Ascending aorta (tissue), 2 donors: ENCODE results near the gene TARS2. TPM values are rescaled to one million over a fixed set of nuclear protein-coding genes. Genes with fewer than 3 reads are reported as not detected.

Source experiments
- DNase-seq, 2 donors: peaks; one replicate each; pipeline ENCODE4 v3.0.0-alpha.2; 2019; ENCODE audit warnings: low spot score in 2 of 2
- H3K27ac ChIP-seq, 2 donors: fragments of 200-600 bp; sonication (generic); one replicate each; pipeline ENCODE4 v1.5.1; 2016 to 2017; ENCODE audit warnings: mild to moderate bottlenecking in 1 of 2
- H3K27me3 ChIP-seq: fragments of 200-600 bp; sonication (generic); one replicate; pipeline ENCODE4 v1.5.1; 2017
- H3K36me3 ChIP-seq, 2 donors: fragments of 200-600 bp; sonication (generic); one replicate each; pipeline ENCODE4 v1.5.1; 2016
- H3K4me1 ChIP-seq, 2 donors: fragments of 200-600 bp; sonication (generic); one replicate each; pipeline ENCODE4 v1.5.1; 2016 to 2017; ENCODE audit warnings: mild to moderate bottlenecking in 1 of 2
- H3K4me3 ChIP-seq, 2 donors: fragments of 200-600 bp; sonication (generic); one replicate each; pipeline ENCODE4 v1.5.1; 2016 to 2017; ENCODE audit warnings: mild to moderate bottlenecking in 1 of 2
- H3K9me3 ChIP-seq, 2 donors: fragments of 200-600 bp; sonication (generic); one replicate each; pipeline ENCODE4 v1.5.1; 2016
- intact Hi-C: fragments of 100-400 bp; cut with DNase I; formaldehyde crosslinking; loops from one replicate; pipeline ENCODE4 v1.15.1; 2023
- total RNA-seq: library from RNA; depleted of rRNA; stranded (reverse); fragments of >200 nt; gene quantifications from one replicate; pipeline ENCODE4 v1.1.0, GENCODE V29; 2016
- TF ChIP-seq, protein P1 (sequence below), 3 experiments: fragments of 200-600 bp in 2 of 3; fragments of 450-650 bp in 1 of 3; sonication (generic) in 2 of 3; IDR thresholded peaks; one replicate each; pipeline ENCODE4 v1.5.1; 2016 to 2019; ENCODE audit warnings: antibody characterized with exemption in 3 of 3, mild to moderate bottlenecking in 1 of 3, moderate library complexity in 1 of 3

TARS2 gene
- total RNA-seq, 1 donor from 2014 or later: 10.9 TPM

DNA sequence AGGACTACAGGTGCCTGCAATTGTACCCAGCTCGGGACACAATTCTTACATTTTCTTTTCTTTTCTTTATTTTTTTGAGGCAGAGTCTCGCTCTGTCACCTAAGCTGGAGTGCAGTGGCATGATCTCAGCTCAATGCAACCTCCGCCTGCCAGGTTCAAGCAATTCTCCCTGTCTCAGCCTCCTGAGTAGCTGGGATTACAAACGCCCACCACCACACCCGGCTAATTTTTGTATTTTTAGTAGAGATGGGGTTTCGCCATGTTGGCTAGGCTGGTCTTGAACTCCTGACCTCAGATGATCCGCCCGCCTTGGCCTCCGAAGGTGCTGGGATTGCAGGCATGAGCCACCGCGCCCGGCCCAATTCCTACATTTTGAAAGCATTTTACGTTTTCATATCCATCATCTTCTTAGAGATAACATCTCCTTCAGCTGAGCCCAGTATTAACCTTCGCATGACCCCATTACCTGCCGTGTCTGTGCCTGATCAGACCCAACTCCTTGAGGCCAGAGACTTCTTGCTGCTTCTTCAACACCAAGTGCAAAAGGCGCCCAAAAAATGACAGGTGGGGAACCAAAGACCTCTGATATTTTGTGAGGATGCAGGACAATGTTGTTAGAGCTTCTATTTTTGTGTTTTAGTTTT lies 59.2 kb downstream of the TARS2 start:
- Histone ChIP-seq H3K9me3 (no peaks in the 10 kb centered on the region), H3K27ac (no peak overlapping the region), H3K36me3 (no peaks in the 10 kb centered on the region), H3K27me3 (no peaks in the 10 kb centered on the region), H3K4me1 (peaks cover 12 to 21% of the 10 kb centered on the region in 2 donors), H3K4me3 (no peak overlapping the region)
- TF ChIP-seq, protein P1, sequence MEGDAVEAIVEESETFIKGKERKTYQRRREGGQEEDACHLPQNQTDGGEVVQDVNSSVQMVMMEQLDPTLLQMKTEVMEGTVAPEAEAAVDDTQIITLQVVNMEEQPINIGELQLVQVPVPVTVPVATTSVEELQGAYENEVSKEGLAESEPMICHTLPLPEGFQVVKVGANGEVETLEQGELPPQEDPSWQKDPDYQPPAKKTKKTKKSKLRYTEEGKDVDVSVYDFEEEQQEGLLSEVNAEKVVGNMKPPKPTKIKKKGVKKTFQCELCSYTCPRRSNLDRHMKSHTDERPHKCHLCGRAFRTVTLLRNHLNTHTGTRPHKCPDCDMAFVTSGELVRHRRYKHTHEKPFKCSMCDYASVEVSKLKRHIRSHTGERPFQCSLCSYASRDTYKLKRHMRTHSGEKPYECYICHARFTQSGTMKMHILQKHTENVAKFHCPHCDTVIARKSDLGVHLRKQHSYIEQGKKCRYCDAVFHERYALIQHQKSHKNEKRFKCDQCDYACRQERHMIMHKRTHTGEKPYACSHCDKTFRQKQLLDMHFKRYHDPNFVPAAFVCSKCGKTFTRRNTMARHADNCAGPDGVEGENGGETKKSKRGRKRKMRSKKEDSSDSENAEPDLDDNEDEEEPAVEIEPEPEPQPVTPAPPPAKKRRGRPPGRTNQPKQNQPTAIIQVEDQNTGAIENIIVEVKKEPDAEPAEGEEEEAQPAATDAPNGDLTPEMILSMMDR (IDR thresholded peaks at IDR 0.05): no peak
- no peak for DNase-seq
- intact Hi-C loops: loop anchor here (5.0 kb wide), 1 partner anchor 84 kb away; no protein-coding TSS in a partner anchor

DNA sequence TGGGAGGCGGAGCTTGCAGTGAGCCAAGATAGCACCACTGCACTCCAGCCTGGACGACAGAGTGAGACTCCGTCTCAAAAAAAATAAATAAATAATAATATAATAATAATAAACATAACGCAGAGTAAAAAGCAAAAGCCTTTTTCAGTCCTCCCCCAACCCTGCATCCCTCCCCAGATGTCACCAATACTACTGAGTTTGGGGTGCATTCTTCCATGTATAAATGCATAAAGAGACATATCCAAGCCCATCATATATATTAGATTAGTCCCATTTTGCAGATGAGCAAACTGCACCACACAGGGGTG lies 61.1 kb downstream of the TARS2 start:
- DNase-seq: no peak

DNA sequence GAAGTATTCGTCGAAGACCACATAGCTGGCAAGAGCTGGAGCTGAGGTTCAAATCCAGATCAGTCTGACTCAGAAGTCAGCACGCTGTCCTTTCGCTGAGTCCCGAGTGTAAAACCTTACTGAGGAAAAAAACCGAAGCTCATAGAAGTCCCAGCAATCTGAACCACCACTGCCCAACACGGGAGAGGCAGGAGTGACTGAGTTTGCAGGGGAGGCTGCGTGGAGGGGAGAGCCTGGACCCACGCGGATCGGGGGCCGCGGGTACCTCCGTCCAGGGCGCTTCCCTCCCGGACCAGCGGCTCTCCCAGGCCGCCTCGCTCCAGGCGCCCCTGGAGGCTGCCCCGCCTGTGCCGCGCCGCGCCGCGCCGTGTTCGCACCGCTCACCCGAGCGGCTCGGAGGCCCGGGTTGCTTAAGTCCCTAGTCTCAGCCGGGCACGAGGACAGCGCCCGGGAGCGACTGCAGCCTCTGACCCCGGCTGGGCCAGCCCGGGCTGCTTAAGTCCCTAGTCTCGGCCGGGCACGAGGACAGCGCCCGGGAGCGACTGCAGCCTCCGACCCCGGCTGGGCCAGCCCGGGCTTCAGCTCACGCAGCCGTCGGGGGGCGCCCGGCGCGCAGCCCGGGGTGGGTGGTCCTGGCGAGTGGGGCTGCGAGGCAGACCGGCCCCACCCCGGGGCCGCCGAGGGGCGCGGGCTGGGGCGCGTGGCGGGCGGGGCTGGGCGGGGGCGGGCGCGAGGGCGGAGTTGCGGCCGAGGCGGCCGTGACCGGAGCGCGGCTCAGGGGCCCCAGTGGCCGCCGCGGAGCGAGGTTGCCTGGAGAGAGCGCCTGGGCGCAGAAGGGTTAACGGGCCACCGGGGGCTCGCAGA lies 61.6 kb downstream of the TARS2 start, which contains the start of gene ADAMTSL4:
TSS of gene ADAMTSL4 (plus strand) at position 777 of the 864 bp plus-strand sequence. CDS start 2,881 bp downstream, outside the sequence.
- TF ChIP-seq, protein P1 (IDR thresholded peaks at IDR 0.05): peak in 1 of 3 experiments; percentile 33
- H3K27me3 ChIP-seq: no peaks in the 10 kb centered on the region
- H3K9me3 ChIP-seq: no peaks in the 10 kb centered on the region
- peak within 1 kb of the TSS; percentile 70 to 88 for H3K4me3 ChIP-seq
- H3K27ac ChIP-seq: peak within 1 kb of the TSS; percentile 97 to 100
- peak in 1 of 2 donors; percentile 87 for DNase-seq
- peaks cover 26 to 43% of the 10 kb centered on the region in 2 donors for H3K4me1 ChIP-seq
- H3K36me3 ChIP-seq: no peaks in the 10 kb centered on the region
- intact Hi-C loops: loop anchor here (2.0 to 5.0 kb wide), 2 partner anchors 62 to 87 kb away; partner anchors contain the start of gene TARS2

More for the DNA sequence above, 61.1 kb downstream of the TARS2 start:
- H3K27ac ChIP-seq: peak overlapping the region; percentile 97 to 100
- peak overlapping the region; percentile 70 to 88 for H3K4me3 ChIP-seq
- H3K36me3 ChIP-seq: no peaks in the 10 kb centered on the region
- no peaks in the 10 kb centered on the region for H3K27me3 ChIP-seq
- intact Hi-C loops: loop anchor here (2.0 to 5.0 kb wide), 2 partner anchors 61 to 86 kb away; partner anchors contain the start of gene TARS2
- H3K9me3 ChIP-seq: no peaks in the 10 kb centered on the region
- peaks cover 26 to 37% of the 10 kb centered on the region in 2 donors for H3K4me1 ChIP-seq
- TF ChIP-seq, protein P1 (IDR thresholded peaks at IDR 0.05): no peak

DNA sequence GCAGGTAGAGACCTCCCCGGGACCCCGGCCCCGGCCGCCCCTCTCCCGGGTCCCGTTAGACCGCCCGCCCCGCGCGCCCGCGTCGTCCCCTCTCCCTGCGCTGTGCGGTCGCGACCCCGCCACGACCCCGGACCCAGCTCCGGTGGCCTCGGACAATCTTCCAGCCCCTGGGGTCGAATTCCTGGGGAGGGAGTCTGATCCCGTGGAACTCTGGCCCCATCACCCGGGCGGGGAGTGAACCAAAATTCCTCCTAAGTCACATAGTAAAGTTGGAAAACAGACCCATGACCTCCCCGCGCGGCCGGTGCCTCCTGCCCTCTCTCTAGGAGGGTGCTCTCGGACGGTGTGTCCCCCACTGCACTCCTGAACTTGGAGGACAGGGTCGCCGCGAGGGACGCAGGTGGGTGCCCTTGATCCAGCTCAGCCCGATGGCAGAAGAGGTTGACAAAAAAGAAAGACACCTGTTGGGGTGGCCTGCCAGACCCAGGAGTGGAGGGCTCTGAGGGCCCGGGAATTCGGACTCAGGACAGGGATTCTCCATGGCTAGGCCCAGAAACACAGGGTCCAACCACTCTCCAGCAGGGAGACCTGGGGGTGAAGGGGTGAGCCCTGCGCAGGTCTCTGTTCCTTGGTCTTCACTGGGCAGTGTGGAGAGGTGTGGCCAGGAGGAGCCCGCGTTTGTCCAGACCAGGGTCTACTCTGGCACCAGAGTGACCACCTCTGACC lies 62.4 kb downstream of the TARS2 start:
- H3K36me3 ChIP-seq: peaks cover 0 to 6% of the 10 kb centered on the region in 2 donors
- peak overlapping the region; percentile 70 to 88 for H3K4me3 ChIP-seq
- H3K27me3 ChIP-seq: no peaks in the 10 kb centered on the region
- H3K9me3 ChIP-seq: no peaks in the 10 kb centered on the region
- DNase-seq: peak in 1 of 2 donors; percentile 79
- peaks cover 26 to 46% of the 10 kb centered on the region in 2 donors for H3K4me1 ChIP-seq
- TF ChIP-seq, protein P1 (IDR thresholded peaks at IDR 0.05): peak in 2 of 3 experiments; percentile 10 to 30
- intact Hi-C loops: loop anchor here (2.0 to 10.0 kb wide), 5 partner anchors 63 to 425 kb away; partner anchors contain the start of genes ARNT, CERS2, GOLPH3L and TARS2
- peak overlapping the region; percentile 97 to 100 for H3K27ac ChIP-seq
